ENCODE data around the gene DNAJB7. TPM values are rescaled to one million over a fixed set of nuclear protein-coding genes. Genes with fewer than 3 reads are reported as not detected.
A peak's percentile ranks its signal among the peaks of the same experiment; 100 is the strongest.
"Not testable (repeated sequence)": the region's sequence is repeated elsewhere in the genome, so short reads cannot be mapped to it uniquely, and the experiment has no call there.

The DNAJB7 gene
- not detected in 2 replicates for total RNA-seq (2014; rRNA removed; shearing (Covaris generic))
- not detected in 2 replicates for polyA plus RNA-seq (2015; cell fraction: cytosol; rRNA removed)
- polyA plus RNA-seq (2015; cell fraction: nucleus; rRNA removed), result not detected in 2 replicates

DNA sequence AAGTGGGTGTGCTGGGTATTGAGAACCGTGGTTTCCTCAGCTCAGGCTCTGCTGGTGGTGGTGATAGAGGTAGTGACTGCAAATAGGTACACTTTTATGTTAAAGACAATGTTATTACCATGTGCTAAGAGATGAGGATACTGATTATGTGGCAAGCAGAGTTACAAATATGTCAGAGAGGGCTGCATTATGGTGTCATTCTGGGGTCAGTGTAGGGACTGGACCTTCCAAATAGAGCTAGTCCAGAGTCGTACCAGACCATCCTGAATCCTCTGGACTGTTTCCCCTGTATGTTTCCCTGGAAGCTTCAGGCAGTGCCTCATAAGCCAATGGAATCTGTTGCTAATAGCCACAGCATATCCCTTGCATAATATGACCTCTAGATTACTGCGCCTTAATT lies at the start of gene DNAJB7:
Gene DNAJB7 (minus strand): TSS at position 101 of the 400 bp plus-strand sequence. CDS start 119 bp downstream, outside the sequence.
- DNase-seq (ENCODE audit: low read depth), result no peak

DNA sequence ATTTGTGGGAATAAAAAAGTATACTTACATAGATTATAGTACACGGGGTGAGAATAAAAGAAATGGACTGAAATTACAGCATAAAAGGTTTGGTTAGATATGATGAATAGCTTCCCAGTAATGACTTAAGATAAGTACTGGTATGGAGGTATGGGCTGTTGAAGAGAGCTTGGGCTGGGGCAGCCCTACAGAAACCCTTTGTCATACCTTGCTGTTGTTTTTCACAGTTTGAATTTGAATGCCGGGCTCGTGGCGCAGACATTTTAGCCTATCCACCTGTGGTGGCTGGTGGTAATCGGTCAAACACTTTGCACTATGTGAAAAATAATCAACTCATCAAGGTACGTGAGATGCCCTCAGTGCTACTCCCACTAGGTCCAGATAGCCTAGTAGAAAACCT lies 47.0 kb upstream of the DNAJB7 start:
- DNase-seq (ENCODE audit: low read depth), result no peak

DNA sequence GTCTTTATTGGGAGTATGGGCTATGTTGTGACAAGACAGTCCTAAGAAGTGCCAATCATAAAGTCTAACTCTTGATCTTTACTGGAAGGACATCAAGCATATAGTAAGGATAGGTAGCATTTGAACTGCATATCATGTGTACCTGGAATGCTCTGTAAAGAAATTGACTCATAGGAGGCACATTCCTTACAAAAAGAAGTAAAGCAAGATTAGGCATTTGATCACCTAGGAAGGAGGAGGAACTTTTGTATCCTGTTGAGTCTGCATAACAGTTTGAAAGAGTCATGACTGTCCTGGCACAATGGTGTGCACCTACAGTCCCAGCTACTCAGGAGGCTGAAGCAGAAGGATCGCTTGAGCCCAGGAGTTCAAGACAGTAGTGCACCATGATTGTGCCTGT lies 42.2 kb upstream of the DNAJB7 start:
- no peak for DNase-seq (ENCODE audit: low read depth)

DNA sequence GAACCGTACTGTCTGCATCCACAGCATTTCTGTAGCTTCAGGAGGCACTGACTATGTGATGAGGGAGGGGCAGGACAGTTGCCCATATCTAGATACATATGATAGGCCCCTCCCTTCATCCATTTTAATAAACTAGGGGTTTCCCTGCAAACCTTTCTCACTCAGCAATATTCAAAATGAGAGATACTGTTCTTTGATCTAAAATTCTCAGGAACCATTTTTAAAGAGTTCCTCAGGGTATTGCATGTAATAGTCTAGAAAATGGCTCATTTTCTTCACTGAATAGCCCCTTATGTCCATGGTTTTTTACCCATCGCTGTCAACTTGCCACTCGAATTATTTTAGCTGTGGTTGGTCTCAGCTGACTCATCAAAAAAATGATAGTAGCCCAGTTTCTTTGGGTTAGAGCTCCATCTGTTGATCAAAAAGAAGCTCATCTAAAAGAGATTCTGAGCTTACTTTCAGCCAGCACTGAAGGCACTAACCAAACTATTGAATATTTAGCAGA lies 37.0 kb upstream of the DNAJB7 start:
- peak; percentile 60 for DNase-seq (ENCODE audit: low read depth)

DNA sequence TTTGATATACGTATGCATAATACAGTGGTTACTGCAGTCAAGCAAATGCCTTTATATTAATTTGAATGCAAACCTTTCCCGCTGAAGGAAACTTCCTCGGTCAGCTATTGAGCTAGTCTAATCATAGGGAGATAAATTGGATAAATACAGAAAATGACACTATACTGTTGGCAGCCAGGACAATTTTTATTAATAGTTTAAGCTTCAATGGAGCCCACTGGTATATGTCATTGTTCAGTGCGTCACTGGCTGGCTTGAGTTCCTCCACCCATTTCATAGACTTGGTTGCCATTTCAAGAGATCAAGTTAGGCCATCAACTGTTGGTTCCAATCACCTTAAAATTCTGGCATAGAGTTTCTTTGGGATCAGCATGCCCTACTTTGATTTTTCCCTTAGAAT lies 32.5 kb upstream of the DNAJB7 start:
- DNase-seq (ENCODE audit: low read depth), result no peak

DNA sequence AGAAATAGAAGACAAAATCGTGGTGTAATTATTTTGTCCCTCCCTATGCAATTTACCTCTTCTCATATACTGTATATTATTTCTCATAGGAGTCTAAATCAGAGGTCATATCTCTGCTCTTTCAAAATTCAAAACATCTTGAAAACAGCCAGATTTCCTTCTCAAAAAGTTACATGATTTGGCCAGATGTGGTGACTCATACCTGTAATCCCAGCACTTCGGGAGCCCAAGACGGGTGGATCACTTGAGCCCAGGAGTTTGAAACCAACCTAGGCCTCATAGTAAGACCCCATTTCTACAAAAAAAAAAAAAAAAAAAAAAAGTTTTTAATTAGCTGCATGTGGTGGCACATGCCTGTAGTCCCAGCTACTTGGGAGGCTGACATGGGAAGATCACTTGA lies 29.0 kb upstream of the DNAJB7 start:
- peak; percentile 3 for DNase-seq (ENCODE audit: low read depth)

DNA sequence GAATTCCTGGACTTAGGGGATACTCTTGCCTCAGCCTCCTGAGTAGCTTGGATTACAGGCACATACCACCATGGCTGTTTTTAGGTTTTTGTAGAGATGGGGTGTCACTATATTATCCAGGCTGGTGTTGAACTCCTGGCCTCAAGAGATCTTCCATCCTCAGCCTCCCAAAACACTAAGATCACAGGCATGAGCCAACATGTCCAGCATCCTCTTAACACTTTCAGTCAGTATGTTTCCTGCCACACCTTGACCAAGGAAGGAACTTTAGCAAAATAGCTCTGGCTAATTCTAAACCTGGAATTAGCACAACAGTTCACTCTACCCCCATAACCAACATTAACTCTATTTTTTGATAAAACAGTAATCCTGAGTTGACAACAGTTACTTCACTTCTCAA lies 27.2 kb upstream of the DNAJB7 start:
- DNase-seq (ENCODE audit: low read depth), result no peak

DNA sequence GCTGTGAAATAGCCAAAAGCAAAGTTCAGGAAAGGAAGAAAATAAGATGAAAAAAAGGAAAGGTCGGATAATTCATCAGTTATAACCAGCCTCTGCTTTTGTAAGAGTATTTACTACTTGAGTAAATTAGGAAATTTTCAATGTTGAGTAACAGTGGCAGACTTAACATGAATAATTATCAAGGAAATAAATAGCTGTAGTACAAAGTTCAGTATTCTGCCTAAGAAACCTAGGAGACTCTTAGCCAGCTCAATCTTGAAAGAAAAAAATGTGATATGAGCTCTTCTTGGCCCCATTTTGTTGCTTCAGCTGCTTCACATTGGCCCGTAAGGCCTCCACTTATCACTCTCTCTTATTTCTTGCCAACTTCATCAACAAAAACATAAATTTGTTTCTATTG lies 17.0 kb upstream of the DNAJB7 start:
- no peak for DNase-seq (ENCODE audit: low read depth)

DNA sequence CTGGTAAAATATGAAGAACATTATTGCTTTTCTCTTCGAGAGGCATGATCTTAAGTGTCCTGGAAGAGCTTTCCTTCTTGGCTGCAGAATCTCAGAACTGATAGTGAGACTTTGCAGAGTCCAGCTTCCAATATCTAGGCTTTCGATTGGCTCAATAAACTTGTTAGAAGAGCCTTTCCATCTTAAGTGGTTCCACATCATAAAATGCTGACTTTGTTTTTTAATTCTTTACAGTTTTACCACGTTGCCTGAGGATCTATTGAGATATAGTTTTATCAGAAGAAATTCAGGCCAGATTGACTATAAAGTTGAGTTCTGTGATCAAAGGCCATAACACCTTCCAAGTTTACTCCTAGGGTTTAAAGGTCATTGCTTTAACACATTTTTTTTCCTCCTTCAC lies 15.6 kb upstream of the DNAJB7 start:
- DNase-seq (ENCODE audit: low read depth), result no peak

DNA sequence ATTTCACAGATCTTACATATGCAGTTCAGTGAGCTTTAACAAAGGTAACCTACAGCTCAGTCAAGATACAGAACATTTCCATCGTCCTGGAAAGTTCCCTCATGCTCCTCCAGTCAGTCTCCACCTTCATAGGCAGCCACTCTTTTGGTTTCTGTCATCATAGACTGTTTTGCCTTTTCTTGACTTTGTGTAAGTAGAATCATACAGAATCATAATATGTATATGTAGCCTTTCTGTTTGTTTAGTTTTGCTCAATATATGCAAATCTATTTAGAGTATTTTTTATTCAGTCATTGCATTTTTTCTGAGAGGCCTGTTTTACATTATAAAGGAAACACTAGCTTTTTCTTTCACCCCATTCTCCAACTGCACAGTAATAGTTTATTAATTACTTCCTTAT lies 15.0 kb upstream of the DNAJB7 start:
- no peak for DNase-seq (ENCODE audit: low read depth)

DNA sequence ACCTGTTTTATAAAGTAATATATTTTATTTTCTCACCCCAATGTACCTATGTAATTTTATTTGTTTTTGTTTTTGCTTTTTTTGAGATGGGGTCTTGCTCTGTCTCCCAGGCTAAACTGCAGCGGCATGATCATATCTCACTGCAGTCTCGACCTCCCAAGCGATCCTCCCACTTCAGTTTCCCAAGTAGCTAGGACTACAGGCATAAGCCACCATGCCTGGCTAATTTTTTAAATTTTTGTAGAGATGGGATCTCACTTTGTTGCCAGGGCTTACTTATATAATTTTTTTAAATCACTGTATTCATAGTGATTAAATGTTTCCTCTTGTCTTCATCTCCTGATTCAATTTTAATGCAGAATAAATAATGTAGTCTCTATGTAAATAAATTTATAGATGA lies 13.2 kb upstream of the DNAJB7 start:
- no peak for DNase-seq (ENCODE audit: low read depth)

DNA sequence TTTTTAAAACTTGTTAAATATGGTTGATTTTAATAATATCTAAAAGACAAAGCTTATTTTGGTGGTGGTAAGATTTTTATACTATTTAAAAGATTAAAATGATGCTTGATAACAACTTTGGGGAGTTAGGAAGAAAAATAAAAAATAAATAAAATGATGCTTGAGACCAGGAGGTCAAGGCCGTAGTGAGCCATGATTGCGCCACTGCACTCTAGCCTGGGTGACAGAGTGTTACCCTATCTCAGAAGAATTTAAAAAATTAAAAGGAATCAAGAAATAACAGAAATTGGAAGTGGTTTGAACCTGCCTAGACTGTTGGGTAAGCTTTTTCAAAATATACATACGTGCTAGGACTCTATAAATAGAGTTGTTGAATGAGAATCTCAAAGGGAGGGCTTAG lies 12.1 kb upstream of the DNAJB7 start:
- DNase-seq (ENCODE audit: low read depth), result no peak

DNA sequence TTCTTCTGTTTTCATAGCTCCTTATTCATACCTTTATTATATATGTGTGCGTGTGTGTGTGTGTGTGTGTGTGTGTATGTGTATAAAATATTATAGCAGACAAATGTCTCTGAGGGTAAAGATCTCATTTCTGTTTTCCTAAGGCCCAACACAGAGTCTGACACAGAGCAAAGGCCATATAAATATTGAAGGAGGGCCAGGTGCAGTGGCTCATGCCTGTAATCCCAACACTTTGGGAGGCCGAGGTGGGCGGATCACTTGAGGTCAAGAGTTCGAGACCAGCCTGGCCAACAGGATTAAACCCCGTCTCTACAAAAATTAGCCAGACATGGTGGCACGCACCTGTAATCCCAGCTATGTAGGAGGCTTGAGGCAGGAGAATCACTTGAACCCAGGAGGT lies 6.5 kb upstream of the DNAJB7 start:
- DNase-seq (ENCODE audit: low read depth), result not testable (repeated sequence)

DNA sequence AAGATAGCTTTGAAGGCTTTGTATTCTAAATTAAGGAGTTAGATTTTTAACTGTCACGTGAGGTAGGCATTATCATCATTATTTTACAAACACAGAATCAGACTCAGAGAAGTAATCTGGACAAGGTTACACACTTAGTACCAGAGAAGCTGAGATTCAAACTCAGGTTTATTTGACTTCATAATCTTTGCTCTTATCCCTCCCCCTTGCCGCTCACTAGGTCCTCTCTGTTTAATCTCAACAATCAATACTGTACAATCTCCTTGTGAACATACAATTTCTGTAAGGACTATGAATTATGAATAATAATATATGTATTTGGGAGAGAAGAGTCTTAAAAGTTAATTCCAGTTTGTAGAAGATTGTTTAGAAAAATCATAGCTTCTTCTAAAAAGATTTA lies 5.2 kb upstream of the DNAJB7 start:
- no peak for DNase-seq (ENCODE audit: low read depth)

DNA sequence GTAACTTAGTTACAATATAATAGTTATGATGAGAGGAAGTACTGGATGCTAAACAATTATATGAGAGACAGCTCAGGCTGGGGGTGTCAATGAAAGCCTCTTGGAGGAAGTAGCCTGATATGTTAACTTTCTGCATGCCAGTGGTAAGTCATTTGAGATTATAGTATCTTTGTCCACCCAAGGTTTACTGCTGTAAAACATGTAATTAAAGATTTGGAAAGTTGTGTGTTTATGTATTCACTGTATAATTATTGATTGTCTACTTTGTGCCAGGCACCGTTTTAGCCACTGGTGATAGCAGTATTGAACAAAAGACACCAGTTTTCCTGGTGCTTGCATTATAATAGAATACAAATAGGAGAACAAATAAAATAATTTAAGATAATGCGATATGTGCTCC lies 624 bp upstream of the DNAJB7 start:
- no peak for DNase-seq (ENCODE audit: low read depth)

DNA sequence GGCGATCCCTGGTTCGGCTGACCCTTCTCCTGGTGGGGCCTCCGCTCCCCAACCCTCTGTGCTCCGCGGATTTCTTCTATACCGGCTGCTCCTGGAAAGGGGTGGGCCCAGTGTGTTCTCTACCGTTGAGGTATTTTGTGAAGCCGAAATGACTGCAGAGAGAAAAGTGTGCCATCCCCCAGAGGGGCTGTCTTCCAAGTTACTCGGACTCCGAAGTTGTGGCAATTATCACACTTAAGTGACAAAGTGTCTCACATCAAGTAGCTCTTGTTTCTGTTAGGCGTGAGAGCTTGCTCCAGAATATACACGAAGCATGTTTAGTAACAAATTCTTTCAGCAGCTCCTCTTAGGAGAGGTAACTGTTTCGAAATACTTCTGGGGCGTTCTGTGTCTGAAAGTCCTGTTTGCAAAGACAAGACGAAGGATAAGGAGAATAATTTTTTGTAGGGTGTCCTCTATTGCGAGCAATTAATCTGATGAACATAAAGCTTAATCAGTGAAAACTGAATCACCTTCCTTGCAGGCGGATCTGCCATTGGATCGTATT lies 4.5 kb downstream of the DNAJB7 start:
- DNase-seq (ENCODE audit: low read depth), result no peak

DNA sequence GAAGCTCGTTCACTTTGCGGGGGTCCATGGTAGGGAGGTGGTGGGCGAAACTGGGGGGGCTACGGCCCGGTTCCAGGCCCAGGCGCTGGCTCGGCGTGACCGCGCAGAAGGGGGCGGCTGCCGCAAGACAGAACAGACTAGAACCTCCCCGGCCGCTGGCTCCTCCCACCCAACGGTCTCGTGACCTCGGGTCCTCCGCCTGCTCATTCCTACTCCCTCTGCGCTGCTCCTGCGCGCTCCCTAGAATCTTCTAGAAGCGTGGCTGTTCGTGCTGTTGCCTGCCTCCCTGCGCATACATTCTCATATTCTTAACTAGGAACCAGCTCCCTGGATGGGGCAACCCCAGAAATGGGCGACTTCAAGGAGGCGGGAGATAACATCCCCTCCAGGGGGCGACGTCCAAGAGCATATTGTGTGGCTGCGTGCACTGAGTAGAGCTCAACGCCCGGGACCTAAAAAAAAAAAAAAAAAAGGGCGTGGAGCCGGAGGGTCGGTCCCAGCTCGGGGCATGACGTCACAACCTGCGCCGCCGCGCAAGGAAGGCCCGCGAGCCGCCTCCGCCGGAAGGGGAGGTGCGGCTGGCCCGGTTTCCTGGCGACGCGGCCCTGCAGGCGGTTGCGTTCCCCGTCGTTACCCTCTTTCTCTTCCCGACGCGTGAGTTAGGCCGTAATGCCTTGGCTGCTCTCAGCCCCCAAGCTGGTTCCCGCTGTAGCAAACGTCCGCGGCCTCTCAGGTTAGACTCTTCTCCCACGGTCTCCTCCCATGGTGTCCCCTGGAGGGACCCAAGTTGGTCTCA lies 5.2 kb downstream of the DNAJB7 start, which contains the start of the genes ST13 and XPNPEP3:
Gene ST13 (minus strand): TSS at position 127 of the 796 bp plus-strand sequence. CDS start 99 bp downstream, at position 28.
Gene XPNPEP3 (plus strand): TSS at position 636 of the 796 bp plus-strand sequence. CDS start 34 bp downstream, at position 670.
- peak; percentile 95 for DNase-seq (ENCODE audit: low read depth)

DNA sequence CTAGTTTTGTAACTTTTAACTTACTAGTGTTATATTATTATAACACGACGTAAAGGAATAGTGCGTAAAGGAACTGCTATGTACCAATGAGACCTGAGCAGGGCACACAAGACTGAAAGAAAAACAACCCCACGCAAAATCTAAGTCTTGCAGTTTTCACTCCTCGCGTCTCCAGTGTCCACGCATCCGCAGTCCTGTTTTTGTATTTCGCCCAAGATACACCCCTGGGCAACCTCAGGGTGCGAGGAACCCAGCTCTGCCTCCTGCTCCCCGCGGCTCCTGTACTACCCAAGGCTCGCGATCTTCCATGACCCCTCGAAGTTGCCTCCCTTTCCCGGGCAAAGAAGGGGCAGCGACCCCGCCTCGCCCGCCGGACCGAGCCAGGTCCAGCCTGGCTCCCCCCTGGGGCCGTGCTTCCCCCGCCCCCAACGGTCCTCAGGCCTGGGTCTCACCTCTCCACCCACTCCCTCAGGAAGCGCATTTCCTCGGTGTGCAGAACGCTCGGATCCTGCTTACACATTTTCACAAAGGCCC lies 5.9 kb downstream of the DNAJB7 start:
- no peak for DNase-seq (ENCODE audit: low read depth)

DNA sequence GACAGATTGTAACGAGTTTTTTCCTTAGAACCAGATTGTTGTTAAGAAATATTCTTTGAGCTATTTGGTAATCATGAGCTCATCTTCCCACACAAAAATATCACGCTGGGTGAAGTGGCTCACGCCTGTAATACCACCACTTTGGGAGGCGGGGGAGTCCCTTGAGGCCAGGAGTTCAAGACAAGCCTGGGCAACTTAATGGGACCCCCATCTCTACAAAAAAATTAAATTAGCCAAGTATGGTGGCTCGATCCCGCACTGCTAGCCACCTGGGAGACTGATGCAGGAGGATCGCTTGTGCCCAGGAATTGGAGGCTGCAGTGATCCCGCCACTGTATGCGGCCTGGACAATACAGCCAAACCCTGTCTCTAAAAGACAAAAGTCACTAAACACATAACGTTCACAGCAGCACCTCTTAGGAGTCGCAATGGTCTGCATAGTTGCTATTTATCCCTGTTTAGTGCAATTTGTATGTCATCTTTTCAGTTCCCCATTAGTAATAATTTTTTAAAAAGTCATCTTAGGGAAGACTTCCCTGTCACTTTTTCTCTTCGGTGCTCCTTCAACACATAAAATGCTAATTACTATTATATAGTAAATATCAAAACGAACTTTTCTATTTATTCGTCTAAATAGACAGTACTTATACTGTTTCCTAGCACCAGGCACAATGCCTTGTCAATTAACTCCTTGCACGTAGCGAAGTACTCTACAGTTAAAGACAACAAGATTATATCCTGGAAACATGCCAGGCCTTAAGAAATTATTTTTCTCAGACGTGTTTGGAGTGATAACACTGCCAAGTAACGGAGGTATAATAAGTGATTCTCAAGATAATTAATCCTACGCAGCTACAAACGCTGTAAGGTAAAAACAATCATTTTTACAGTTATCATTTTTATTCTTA lies 6.6 kb downstream of the DNAJB7 start:
- DNase-seq (ENCODE audit: low read depth), result peak; percentile 6

DNA sequence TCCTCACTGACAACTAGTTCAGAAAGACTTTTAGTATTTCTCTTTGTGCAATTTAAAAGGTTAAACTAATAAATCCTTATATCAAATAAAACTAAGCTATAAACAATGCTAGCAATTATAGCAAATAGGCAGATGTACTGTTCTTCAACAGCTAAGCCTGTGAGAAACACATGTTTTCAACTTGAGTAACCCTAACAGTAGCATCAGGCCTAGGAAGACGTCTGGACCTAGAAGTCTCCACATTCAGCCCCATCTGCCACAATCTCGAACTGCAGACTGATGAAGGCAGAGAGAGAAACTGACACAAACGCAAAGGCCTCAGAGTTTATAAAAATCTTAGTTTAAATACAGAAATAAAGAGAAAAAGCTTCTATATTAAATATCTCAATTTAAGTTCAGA lies 8.0 kb downstream of the DNAJB7 start:
- no peak for DNase-seq (ENCODE audit: low read depth)

DNA sequence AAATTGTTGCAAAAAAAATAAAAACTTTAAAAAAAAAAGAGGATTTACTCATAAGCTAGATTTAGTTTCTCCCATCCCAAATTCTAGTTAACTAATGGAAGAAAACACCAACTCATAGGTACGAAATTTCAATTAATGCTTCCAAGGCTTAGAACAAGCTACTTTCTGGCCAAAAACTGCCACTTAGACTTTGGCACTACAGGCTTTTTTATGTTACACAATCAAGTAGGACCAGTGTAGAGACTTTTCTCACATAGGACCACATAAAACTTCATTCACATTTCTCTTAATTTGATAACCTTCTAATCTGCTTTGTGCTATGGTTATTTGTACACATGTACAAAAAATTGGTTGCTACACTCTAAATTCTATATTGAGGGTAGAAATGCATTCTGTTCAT lies 8.6 kb downstream of the DNAJB7 start:
- no peak for DNase-seq (ENCODE audit: low read depth)

Measured in HT1080 (cell line).